Ectodermal cell (in vitro differentiated cells): Measurements from ENCODE around the gene FAM13A.

Source experiments
- H3K27ac ChIP-seq: 2 replicates; pipeline ENCODE4 v1.7.0; 2013; ENCODE audit warnings: mild to moderate bottlenecking, low read depth, low read length; ENCODE audit not compliant: insufficient read depth, poor library complexity, severe bottlenecking
- H3K27me3 ChIP-seq: 2 replicates; pipeline ENCODE4 v1.7.0; 2013; ENCODE audit warnings: mild to moderate bottlenecking, low read length; ENCODE audit not compliant: insufficient read depth, control insufficient read depth, poor library complexity, severe bottlenecking
- H3K36me3 ChIP-seq: one replicate; pipeline ENCODE4 v1.7.0; 2013; ENCODE audit warnings: low read length; ENCODE audit not compliant: control insufficient read depth, insufficient read depth
- H3K4me1 ChIP-seq: one replicate; pipeline ENCODE4 v1.7.0; 2013; ENCODE audit warnings: low read length; ENCODE audit not compliant: control insufficient read depth, insufficient read depth
- H3K4me3 ChIP-seq: 2 replicates; pipeline ENCODE4 v1.7.0; 2013; ENCODE audit warnings: low read depth, low read length, control low read depth; ENCODE audit not compliant: insufficient read depth
- H3K9me3 ChIP-seq: 2 replicates; pipeline ENCODE4 v1.7.0; 2013; ENCODE audit warnings: mild to moderate bottlenecking, low read length, moderate library complexity; ENCODE audit not compliant: control insufficient read depth
- WGBS, 2 experiments: methylation state at CpG; one replicate each; pipeline ENCODE4 v1.1.7; 2013; ENCODE audit warnings: missing lambda C conversion rate in 2 of 2; 5-methylcytosine and 5-hydroxymethylcytosine counted together

FAM13A gene

GRCh38 chr4:88759039-88759894, 297.7 kb downstream of the FAM13A start:
- Histone ChIP-seq H3K27me3 (no peaks in the 10 kb centered on the region), H3K4me3 (no peak overlapping the region), H3K27ac (no peak overlapping the region), H3K9me3 (no peaks in the 10 kb centered on the region), H3K36me3 (no peaks in the 10 kb centered on the region), H3K4me1 (peaks cover 14% of the 10 kb centered on the region)
- WGBS, 2 experiments: 52 to 53% methylated on average over 11 to 12 of the region's 12 CpGs

DNA sequence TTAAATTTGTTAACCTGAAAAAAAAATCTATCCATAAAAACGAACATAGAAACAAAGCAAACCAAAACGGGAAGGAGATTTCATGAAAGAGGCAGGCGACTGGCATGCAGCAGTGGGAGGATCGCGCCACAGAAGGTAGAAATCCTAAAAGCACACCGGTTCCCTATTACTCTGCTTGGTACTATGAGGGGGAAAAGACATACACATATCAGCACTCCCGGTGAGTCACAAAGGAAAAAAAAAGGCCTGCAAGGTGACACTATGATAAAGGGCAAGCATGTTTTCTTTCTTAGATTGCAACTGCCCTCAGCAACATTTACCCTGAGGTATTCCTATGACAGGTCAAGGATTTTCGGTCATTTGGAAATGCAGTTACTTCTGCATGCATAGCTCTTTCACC, 298.7 kb downstream of the FAM13A start:
- Histone ChIP-seq H3K4me3 (no peak overlapping the region), H3K27ac (no peak overlapping the region), H3K9me3 (no peaks in the 10 kb centered on the region), H3K4me1 (peaks cover 14% of the 10 kb centered on the region), H3K27me3 (no peaks in the 10 kb centered on the region), H3K36me3 (no peaks in the 10 kb centered on the region)
- WGBS, 2 experiments: 64% methylated on average over 8 of the region's 8 CpGs

GRCh38 chr4:88757776-88758175, 299.2 kb downstream of the FAM13A start:
- WGBS, 2 experiments: 79 to 82% methylated on average over 6 of the region's 6 CpGs
- H3K27me3 ChIP-seq: no peaks in the 10 kb centered on the region
- H3K27ac ChIP-seq: no peak overlapping the region
- H3K36me3 ChIP-seq: no peaks in the 10 kb centered on the region
- H3K9me3 ChIP-seq: no peaks in the 10 kb centered on the region
- peaks cover 14% of the 10 kb centered on the region for H3K4me1 ChIP-seq
- H3K4me3 ChIP-seq: no peak overlapping the region

DNA sequence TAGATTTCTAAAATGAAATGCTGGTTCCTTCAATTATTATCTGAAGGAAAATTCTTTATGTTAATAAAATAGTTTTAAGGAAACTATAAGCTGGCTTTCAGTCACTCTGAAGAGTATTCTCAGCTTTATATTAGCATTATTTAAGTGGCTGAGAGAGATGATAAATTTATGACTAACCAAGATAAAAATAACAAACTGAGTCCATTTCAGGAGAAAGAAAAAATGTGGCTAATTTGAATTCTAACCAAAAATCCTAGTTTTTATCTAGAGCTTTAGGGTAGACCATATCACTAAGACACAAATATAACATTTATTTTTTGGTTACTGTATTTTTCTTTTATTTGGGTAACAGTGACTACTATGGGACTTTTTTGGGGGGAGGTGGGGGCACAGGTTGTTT, 299.9 kb downstream of the FAM13A start:
- Histone ChIP-seq H3K36me3 (no peaks in the 10 kb centered on the region), H3K27ac (no peak overlapping the region), H3K4me1 (peaks cover 14% of the 10 kb centered on the region), H3K4me3 (no peak overlapping the region), H3K27me3 (no peaks in the 10 kb centered on the region), H3K9me3 (no peaks in the 10 kb centered on the region)

DNA sequence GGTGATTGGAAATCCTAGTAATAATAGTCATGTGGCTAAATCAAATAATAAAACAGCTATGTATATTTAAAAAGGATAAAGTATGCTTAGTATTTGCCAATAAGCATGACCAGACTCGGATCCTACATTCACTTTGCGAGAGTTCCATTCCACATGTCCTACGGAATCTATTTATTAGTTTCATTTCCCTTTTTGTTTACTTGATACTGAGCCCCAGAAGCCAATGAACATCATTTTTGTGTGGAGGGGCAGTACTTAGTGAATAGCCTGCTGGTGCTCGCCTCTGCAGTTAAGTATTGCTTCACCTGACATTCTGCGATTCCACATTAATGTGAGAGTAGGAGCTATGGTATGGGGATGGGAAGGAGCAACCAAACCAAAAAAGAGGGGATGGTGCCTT, 300.8 kb downstream of the FAM13A start:
- H3K4me3 ChIP-seq: no peak overlapping the region
- 96 to 98% methylated on average over 5 of the region's 5 CpGs for WGBS, 2 experiments

GRCh38 chr4:88755454-88755853, 301.5 kb downstream of the FAM13A start:
- Histone ChIP-seq H3K36me3 (no peaks in the 10 kb centered on the region), H3K4me1 (peaks cover 14% of the 10 kb centered on the region), H3K4me3 (no peak overlapping the region), H3K27me3 (no peaks in the 10 kb centered on the region), H3K9me3 (no peaks in the 10 kb centered on the region), H3K27ac (no peak overlapping the region)
- 96 to 98% methylated on average over 1 of the region's 1 CpG for WGBS, 2 experiments

More for the DNA sequence above, 300.8 kb downstream of the FAM13A start:
- peaks cover 14% of the 10 kb centered on the region for H3K4me1 ChIP-seq
- H3K27me3 ChIP-seq: no peaks in the 10 kb centered on the region
- no peaks in the 10 kb centered on the region for H3K36me3 ChIP-seq
- no peaks in the 10 kb centered on the region for H3K9me3 ChIP-seq
- H3K27ac ChIP-seq: no peak overlapping the region

DNA sequence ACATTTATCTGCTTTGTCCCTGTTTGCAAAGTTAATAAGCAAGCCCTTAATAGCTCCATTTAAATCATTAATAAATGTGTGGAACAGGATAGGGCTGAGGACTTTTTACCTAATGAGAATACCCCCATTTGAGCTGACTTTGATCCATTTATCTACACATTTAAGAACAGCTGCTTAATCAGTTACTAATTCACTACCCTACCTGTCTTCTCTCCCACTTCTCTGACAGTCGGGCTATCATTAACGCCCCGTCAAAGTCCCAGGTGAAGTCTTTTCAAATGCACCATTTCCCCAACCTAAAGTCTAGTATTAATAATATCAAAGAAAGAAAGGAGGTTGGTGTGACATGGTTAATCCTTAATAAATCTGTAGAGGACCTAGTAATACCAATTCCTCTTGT, 302.2 kb downstream of the FAM13A start:
- Histone ChIP-seq H3K27me3 (no peaks in the 10 kb centered on the region), H3K9me3 (no peaks in the 10 kb centered on the region), H3K36me3 (peaks cover 2% of the 10 kb centered on the region), H3K4me3 (no peak overlapping the region), H3K27ac (no peak overlapping the region), H3K4me1 (peaks cover 14% of the 10 kb centered on the region)
- 96% methylated on average over 3 of the region's 3 CpGs; no CpG with 5 or more reads in 1 of the 2 experiments for WGBS, 2 experiments

GRCh38 chr4:88753658-88754571, 303.1 kb downstream of the FAM13A start:
- Histone ChIP-seq H3K9me3 (no peaks in the 10 kb centered on the region), H3K4me3 (no peak overlapping the region), H3K27me3 (no peaks in the 10 kb centered on the region), H3K4me1 (peaks cover 6% of the 10 kb centered on the region), H3K27ac (no peak overlapping the region), H3K36me3 (peaks cover 9% of the 10 kb centered on the region)
- 71 to 78% methylated on average over 5 to 6 of the region's 7 CpGs for WGBS, 2 experiments

DNA sequence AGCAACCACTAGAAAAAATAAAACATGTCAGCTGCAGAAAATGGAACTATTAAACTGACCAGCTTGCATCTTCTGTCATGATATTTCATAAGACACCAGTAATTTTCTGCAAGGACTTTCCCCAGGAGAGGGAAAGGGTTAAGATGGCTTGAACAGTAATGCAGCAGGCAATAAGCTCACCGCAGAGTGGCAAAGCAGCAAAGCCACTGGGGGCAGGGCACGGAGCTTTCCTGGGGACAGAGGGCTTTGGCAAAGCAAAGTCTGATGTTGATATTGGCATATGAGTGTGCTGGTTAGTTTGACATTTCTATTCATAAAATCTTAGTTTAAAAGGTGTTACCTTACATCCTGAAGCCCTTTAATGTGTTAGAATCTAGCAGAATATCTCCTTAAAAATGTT, 304.2 kb downstream of the FAM13A start:
- WGBS, 2 experiments: 65 to 71% methylated on average over 2 of the region's 2 CpGs
- H3K4me1 ChIP-seq: no peaks in the 10 kb centered on the region
- H3K27me3 ChIP-seq: no peaks in the 10 kb centered on the region
- H3K9me3 ChIP-seq: no peaks in the 10 kb centered on the region
- peaks cover 18% of the 10 kb centered on the region for H3K36me3 ChIP-seq
- H3K27ac ChIP-seq: no peak overlapping the region
- H3K4me3 ChIP-seq: no peak overlapping the region

- Histone ChIP-seq H3K4me1 (no peaks in the 10 kb centered on the region), H3K36me3 (peaks cover 25% of the 10 kb centered on the region), H3K27me3 (no peaks in the 10 kb centered on the region), H3K27ac (no peak overlapping the region), H3K4me3 (no peak overlapping the region), H3K9me3 (no peaks in the 10 kb centered on the region)
- 96 to 97% methylated on average over 3 to 4 of the region's 4 CpGs for WGBS, 2 experiments
These were observed 304.9 kb downstream of the FAM13A start for GRCh38 chr4:88752076-88752463.
